ENCODE data around the gene MRTFA.
"Not testable (repeated sequence)": the region's sequence is repeated elsewhere in the genome, so short reads cannot be mapped to it uniquely, and the experiment has no call there.

Gene MRTFA

DNA sequence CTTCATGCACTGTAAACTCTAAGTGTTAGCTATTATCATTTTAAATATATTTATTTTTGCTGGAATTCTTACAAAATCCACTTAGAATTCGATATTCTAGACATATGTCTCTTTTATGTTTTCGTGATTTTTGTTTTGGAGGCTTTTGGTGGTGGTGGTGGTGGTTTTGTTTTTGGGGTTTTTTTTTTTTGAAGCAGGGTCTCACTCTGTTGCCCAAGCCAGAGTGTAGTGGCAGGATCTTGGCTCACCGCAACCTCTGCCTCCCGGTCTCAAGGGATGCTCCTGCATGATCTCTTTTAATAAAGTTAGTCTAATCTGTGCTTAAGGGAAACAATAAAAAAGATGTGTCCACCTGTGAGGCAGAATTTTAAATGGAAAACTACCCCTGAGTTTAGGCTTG lies 117.7 kb downstream of the MRTFA start:
- no peak for DNase-seq

DNA sequence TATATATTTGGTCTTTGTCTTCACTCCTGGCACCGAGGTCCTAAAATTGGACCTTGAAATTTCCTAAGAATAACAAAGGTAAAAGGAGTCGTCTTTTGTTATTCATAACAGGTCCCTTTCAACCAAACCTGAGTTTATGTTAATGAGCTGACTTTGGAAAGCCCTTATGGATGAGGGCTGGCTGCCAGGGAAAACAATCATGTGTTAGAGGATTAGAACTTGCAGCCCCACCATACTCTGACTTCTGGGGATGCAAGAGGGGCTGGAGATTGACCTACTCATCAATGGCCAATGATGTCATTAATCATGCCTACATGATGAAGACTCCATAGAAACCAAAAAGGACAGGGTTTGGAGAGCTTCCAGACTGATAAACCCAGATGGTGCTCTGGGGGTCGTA lies 118.9 kb downstream of the MRTFA start:
- no peak for DNase-seq

- no peak for DNase-seq
These were observed 120.1 kb downstream of the MRTFA start for GRCh38 chr22:40516416-40516815.

DNA sequence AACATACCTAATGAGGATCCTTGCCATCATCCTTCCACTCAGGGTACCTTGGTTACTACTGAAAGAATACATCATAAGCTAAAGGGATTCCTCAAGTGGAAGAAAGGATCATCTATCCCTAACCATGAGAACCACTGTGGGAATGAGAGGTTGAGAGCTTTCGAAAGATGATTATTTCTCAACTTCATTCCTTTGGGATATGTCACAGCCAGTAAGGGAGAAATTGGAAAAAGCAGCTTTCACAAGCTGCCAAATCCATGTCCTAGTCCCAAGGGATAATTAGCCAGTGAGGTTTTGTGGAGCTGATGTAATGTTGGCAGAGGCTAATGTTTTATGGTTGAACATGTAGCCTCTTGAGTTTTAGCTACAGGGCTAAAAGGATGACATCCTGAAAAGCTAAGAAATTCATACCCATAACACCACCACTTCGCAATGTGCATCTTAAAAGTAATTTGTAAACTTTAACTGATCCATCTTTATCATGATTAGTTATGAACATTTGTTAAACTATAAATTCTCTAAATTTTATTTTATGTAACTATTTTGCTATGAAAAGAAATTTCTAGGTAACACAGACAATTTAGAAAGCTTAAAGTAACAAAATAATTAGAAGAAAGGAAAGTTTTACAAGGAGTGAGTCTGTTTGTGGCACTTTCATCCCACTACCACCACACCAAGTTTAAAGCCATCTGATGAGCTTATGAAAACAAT lies 123.9 kb downstream of the MRTFA start:
- DNase-seq, result no peak

- DNase-seq, result no peak
These were observed 124.9 kb downstream of the MRTFA start for GRCh38 chr22:40511604-40512003.

DNA sequence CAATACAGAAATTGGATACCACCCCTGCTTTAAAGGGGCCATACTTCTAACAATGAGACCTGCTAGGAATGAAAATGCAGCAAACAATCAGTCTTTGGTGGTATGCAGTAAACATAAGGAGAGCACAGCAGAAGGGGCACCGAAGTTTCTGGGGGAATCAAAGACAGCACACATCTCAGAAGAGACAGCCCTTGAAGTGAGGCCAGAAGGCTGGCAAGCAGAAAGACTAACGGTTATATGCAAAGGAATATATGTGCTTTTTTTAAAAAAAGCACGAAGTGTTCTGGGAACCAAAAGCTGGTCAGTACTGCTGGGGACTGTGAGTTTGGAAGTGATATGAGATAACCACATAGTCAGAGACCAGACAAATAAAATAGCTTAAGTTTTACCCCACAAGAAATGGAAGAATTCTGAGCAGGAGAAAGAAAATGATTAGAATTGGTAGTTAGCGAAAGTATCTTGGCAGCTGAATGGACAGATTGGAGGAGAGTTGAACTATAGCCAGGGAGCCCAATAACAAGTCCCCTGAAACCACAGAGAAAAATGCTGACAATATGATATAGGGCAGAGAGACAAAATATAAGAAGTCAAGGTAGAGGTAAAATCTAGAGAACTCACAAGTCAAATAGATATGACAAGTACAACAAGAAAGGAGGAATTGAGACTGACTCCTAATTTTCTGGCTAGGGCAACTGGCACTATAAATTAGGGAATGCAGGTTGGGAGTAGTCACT lies 125.7 kb downstream of the MRTFA start:
- no peak for DNase-seq

- no peak for DNase-seq
These were observed 127.0 kb downstream of the MRTFA start for GRCh38 chr22:40509401-40510134.

GRCh38 chr22:40508046-40508445 lies 128.5 kb downstream of the MRTFA start:
- not testable (repeated sequence) for DNase-seq

- DNase-seq, result no peak
These were observed 129.0 kb downstream of the MRTFA start for GRCh38 chr22:40507491-40507890.

DNA sequence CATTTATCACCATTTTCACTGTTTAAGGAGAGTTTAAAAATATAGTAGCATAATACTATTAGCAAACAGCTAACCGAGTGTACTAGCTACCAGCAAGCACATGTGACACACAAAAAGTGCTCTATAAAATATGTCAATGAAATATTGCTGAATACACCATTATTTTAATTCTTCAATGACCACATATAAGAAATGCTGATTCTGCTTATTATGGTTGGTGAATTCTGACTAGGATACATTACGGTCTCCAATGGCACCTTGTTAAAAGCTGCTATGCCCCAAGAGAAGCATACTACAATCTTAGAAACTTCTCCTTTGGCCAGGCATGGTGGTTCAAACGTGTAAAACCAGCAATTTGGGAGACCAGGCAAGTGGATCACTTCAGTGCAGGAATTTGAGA lies 129.8 kb downstream of the MRTFA start:
- DNase-seq, result no peak

- no peak for DNase-seq
These were observed 132.0 kb downstream of the MRTFA start for GRCh38 chr22:40504285-40505249.

DNA sequence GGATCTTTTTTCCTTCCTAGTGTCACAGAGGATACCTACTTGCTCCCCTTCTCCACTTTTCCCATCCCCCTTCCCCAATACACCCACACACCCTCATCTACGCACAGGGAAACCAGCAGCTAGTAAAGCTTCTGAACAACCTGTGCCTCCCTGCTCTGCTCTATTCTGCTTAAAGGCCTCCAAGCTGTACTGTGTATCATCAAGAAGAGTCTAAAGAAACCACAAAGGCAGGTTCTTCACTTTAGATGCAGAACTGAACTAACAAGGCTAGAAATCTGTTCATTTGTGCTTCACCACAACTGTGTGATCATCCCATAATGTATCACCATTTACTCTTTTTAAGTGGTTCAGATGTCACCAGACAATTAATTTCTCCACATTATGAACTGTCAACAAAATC lies 133.6 kb downstream of the MRTFA start:
- no peak for DNase-seq

DNA sequence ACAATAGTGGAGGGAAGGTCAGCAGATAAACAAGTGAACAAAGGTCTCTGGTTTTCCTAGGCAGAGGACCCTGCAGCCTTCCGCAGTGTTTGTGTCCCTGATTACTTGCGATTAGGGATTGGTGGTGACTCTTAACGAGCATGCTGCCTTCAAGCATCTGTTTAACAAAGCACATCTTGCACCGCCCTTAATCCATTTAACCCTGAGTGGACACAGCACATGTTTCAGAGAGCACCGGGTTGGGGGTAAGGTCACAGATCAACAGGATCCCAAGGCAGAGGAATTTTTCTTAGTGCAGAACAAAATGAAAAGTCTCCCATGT lies 136.1 kb downstream of the MRTFA start:
- DNase-seq, result not testable (repeated sequence)

DNA sequence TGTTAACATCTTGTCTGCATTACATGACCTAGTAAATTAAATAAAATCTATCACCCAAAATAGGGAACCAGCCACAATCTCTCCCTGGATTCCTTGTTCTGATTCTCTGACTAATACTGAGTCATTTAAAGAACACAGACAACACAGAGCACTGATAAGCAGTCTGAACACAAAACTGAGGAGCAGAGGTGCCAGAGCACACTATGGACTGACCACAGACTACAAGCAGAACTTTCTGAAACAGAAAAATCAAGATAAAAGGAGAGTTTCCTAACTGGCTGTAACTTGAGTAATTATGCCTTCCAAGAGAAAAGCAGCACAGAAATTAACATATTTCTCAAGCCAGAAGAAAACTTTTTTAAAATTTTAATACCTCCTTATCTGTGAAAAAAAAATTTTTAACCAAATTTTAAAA lies 137.3 kb downstream of the MRTFA start:
- no peak for DNase-seq

DNA sequence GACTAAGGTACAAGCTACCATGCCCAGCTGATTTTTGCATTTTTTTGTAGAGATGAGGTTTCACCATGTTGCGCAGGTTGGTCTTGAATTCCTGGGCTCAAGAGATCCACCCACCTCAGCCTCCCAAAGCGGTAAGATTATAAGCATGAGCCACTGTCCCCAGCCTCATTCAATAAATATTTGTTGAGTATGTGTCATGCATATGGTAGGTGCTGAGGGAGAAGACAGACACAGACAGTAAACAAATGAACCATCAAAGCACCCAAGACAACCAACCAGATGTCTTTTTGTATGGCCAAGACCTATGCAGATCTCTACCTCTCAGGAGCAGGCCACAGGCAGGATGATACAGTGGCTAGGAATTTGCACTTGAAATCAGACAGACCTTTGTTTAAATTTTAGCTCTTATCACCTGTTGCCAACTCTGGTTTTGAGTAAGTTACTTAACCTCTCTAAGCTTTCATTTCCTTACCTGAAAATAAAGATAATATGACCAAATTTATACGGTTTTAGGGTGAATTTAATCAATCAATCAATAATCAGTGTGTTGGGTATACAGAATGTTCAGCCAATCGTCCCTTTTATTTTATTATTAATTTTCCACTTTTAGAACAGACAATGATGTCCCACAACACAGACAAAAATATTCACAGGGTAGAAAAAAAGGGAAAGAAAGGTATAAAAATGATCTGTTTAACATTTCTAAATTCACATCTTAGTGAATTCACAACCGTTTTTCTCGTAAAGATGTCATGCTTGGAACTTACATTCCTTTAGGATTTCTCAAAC lies 137.9 kb downstream of the MRTFA start:
- no peak for DNase-seq

- no peak for DNase-seq
These were observed 143.1 kb downstream of the MRTFA start for GRCh38 chr22:40493441-40493840.

GRCh38 chr22:40491990-40492631 lies 144.4 kb downstream of the MRTFA start:
- no peak for DNase-seq

- no peak for DNase-seq
These were observed 148.8 kb downstream of the MRTFA start for GRCh38 chr22:40487663-40488249.

DNA sequence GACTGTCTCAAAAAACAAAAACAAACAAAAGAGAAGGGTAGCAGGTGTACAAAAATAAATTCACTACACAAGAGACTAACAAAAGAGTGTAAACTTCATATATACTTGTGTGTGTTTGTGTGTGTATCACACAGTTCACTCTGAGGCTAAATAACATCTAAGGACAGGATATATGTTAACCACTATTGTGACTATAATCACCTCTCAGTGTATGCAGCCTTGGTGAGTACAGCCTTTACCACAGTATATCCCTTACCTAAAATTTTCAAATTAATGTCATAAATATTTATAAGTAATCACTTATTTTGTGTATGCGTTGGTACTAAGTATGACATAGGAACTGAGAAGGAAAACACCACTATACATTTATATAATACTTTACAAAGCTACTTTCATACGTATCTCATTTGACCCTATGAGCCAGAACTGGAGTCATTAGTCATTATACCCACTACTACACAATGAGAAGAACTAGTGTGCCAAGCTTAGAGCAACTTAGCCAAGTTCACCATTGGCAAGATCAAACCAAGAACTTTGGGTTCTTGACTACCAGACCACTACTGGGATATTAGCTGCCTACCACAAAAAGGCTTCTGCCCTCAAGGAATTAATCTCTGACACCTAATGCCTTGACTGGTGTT lies 149.4 kb downstream of the MRTFA start:
- DNase-seq, result no peak

All from activated CD4-positive, alpha-beta T cell treated with anti-CD3 and anti-CD28 coated beads, Interleukin-2, amount 50 U/mL, for 48 hours (primary cell).